HG02678 (cell line): ENCODE measurements around the gene RIMBP2.
"Not testable (repeated sequence)": the region's sequence is repeated elsewhere in the genome, so short reads cannot be mapped to it uniquely, and the experiment has no call there.

Experiments
- ATAC-seq: cut with Tn5 transposase; IDR thresholded peaks from one replicate; pipeline ENCODE4 v1.9.1; 2021; ENCODE audit warnings: mild to moderate bottlenecking, moderate library complexity; ENCODE audit not compliant: unreplicated experiment

Gene RIMBP2

DNA sequence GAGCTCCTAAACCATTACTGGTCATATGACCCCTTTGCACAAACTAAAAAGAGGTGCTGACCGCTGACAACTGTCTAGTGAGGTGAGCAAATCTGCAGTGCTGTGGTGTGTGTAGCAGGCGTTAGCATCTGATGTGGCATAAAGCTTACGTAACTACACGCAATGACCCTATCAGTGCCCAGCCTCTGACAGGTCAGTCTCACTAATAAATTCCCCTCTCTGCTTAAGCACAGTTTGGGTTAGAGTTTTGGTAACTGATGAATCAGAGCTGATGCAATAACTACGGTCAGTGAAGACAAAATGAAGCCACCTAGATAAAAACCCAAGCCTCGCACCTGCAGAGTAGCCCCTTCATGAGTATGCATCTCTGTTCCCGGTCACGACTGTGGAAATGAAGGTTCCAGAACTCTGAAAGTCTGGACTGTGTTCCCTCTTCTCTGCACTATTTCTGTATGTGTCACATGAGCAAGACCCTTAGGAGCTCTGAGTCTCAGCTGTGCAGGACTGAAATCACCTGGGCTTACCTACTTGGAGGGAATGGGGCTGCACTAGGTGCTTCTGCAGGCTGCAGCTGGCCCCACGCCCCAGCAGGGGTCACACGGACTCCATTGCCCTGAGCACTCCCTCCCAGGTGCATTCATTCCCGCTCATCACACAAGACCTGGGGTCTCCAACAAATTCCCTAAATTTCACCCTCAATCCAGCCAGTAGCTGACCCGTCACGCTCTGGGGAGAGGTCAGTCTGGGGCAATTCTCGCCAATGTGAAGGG, 54.4 kb downstream of the RIMBP2 start:
- no peak for ATAC-seq

- no peak for ATAC-seq
These were observed 55.0 kb downstream of the RIMBP2 start for GRCh38 chr12:130661059-130661458.

GRCh38 chr12:130658145-130658911, 57.8 kb downstream of the RIMBP2 start:
- no peak for ATAC-seq

DNA sequence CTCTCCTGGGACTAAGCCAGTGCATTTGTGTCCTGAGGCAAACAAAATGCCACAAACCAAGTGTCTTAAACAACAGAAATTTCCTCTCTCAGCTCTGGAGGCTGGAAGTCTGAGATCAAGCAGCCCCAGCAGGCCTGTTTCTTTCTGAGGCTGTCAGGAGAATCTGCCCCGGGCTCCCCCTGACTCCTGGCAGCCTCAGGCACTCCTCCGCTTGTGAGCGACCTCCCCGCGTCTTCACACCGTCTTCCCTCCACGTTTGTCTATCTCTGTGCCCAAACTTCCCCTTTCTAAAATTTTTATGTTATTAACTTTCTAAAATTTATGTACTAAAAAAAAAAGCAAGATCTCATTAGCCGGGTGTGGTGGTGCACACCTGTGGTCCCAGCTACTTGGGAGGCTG, 59.7 kb downstream of the RIMBP2 start:
- ATAC-seq = no peak

GRCh38 chr12:130655881-130656280, 60.2 kb downstream of the RIMBP2 start:
- ATAC-seq = no peak

DNA sequence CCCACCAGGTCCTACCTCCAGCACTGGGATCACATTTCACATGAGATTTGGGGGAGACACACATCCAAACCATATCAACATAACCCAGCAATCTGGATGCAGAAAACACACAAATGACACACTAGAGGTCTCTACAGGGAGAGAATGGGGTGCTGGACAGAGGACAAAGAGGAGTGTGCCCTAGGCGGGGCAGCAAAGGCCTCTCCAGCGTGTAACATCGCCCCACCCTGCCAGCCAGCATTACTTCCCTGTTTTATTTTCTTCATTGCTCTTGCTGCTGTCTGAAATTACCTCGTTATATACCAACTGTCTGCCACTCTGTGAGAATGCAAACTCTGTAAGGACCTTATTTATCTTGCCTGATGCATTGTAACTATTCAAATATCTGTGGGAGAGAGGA, 61.1 kb downstream of the RIMBP2 start:
- no peak for ATAC-seq

DNA sequence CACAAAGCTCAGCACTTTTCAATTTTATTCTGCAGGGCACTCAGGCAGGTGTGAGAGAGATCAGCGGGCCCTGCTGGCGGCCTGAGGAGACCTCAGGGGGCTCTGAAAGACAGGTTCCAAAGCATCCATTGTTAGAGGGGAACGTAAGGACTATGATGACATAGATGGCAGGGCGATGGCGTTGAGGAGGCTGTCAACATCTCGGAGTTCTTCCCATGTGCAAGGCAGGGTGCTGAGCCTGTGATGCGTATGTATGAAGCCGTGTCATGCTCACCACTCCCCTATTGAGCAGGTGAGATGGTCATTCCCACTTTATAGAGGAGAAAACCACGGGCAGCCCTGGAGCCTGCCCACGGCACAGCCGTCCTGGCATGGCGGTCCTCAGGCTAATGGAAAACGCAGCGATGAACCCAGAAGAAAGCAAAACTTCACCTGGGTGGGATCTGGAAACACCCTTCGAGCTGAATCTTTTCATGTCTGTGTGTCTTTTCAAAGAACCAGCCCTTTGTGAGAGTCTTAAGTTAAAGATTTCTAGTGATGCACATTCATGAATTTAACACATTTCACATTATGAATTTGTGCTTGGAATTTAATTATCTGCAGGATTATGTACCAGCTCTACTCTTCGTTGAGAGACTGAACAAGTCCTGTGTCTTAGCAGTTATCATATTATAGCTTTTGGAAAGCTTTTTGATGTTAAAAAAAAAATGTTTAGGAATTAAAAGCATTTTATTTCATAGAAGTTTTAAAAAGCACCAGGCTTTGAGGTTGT, 64.7 kb downstream of the RIMBP2 start:
- no peak for ATAC-seq

- ATAC-seq = no peak
These were observed 66.0 kb downstream of the RIMBP2 start for GRCh38 chr12:130650131-130650530.

DNA sequence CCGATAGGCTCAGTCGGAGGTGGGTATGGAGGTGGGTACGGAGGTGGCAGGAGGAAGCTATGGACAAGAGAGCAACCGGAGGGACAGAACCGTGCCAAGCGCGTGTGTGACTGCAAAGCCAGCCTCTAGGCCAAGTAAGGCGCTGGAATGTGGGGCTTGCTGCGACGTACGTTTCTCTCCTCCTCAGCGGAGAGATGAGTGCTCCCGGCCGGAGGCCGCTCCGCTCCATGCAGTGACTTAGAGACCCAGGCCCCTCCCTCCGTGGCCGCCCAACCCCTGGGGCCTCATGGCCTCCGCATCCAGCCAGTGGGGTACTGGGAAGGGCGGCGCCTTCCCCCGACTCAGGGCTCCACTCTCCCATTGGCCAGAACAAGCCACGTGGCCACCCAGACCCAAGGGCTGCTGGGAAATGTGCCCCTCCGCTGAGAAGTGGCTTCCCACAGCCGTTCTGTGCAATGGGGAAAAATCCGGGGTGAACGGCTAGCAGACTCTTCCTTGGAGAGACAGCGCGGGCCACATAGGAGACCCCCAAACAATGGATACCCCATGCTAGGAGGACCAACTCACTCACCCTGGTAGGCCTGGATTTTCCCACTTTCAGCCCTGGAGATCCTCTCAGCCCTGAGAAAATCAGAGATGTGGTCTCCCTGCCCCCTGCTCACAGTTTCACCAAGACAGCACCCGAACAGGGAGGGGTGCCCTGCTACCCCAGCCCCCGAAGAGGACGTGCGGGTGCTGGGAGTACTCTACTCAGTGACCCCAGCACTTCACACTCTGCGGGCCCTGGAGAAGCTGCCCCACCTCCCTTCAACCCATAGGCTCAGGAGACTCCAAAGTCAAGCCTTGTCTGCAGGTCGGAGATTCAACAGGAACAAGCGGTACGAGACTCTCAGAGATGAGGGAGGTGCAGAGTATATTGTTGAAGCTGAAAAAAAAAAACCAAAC, 66.7 kb downstream of the RIMBP2 start:
- no peak for ATAC-seq

- ATAC-seq = no peak
These were observed 68.3 kb downstream of the RIMBP2 start for GRCh38 chr12:130647814-130648213.

GRCh38 chr12:130646716-130647370, 69.3 kb downstream of the RIMBP2 start:
- ATAC-seq = no peak

DNA sequence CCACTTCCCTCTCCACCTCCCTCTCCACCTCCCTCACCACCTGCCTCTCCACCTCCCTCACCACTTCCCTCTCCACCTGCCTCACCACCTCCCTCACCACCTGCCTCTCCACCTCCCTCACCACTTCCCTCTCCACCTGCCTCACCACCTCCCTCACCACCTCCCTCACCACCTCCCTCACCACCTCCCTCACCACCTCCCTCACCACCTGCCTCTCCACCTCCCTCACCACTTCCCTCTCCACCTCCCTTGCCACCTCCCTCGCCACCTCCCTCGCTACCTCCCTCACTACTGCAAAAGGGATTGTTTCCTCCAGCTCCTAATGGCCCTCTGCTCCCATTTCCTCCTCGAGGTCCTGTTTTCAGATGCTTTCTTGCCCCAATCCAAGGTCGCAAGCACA, 69.9 kb downstream of the RIMBP2 start:
- not testable (repeated sequence) for ATAC-seq

DNA sequence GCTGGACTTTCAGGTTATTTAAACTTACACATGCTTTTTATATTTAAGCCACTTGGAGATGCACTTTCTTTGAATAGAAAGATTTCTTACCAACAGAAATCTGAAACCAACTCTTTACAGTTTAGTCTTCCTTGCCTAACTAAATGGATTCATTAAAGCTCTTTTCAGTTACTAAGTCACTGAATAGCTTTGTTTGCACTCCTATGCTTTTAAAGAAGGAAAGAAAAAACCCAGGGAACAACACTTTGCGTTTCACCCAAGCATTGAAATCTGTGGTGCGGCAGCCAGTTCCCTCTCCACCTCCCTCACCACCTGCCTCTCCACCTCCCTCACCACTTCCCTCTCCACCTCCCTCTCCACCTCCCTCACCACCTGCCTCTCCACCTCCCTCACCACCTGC, 70.3 kb downstream of the RIMBP2 start:
- no peak for ATAC-seq

GRCh38 chr12:130644566-130644965, 71.5 kb downstream of the RIMBP2 start:
- no peak for ATAC-seq

- no peak for ATAC-seq
These were observed 72.0 kb downstream of the RIMBP2 start for GRCh38 chr12:130644146-130644545.

- ATAC-seq = no peak
These were observed 73.2 kb downstream of the RIMBP2 start for GRCh38 chr12:130642856-130643255.

- no peak for ATAC-seq
These were observed 74.4 kb downstream of the RIMBP2 start for GRCh38 chr12:130641533-130642184.

- ATAC-seq = no peak
These were observed 75.2 kb downstream of the RIMBP2 start for GRCh38 chr12:130640901-130641300.

DNA sequence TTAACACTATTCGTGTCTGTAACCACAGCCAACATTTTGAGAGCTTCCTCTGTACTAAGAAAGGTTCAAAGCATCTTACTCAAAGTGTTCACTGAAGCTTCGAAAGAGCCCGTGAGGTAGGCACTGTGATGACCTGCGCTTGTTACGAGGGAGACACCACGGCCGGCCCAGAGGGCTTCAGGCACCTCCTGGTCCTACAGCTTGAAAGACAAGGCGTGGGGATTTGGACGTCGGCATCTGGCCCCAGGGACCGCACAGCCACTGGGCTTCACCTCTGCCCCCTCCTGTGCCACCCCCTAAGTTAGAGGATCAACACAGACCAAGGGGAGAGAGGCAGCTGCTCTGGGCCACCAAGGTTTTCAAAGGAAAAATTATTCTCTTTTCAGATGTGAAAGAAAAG, 75.6 kb downstream of the RIMBP2 start:
- ATAC-seq = no peak
